IMR-90 (cell line): ENCODE measurements around the gene HRH3. TPM values are rescaled to one million over a fixed set of nuclear protein-coding genes. Genes with fewer than 3 reads are reported as not detected.

Experiments used
- ATAC-seq: fragments of 200-7000 bp; cut with Tn5 transposase; 2 replicates; pipeline ENCODE4 v1.9.1; 2020; ENCODE audit warnings: low read depth, mild to moderate bottlenecking, moderate library complexity
- BruUV-seq: library from RNA; stranded (reverse); fragments of 400-500 nt; replicated peaks from 2 replicates; lab custom pipeline; 2021; lab: Mats Ljungman, UMichigan
- CTCF ChIA-PET: fragments of 300-600 bp; formaldehyde crosslinking; extraction: SDS; loops from one replicate; lab custom pipeline; 2021; ENCODE audit warnings: antibody characterized with exemption; lab: Yijun Ruan, JAX
- POLR2A ChIA-PET: fragments of 300-600 bp; sonication (Branson Sonifier 250); formaldehyde crosslinking; loops from one replicate; lab custom pipeline; 2022; ENCODE audit warnings: antibody characterized with exemption; ENCODE audit not compliant: unreplicated experiment; lab: Charles Lee
- DNase-seq: peaks from one replicate; pipeline ENCODE4 v3.0.0; 2013
- H2AFZ ChIP-seq: replicated peaks from 2 replicates; pipeline ENCODE3; 2013; ENCODE audit warnings: low read length, mild to moderate bottlenecking; ENCODE audit not compliant: poor library complexity
- H2AK5ac ChIP-seq: 2 replicates; pipeline ENCODE4 v1.6.1; 2013; ENCODE audit warnings: low read depth, low read length, inconsistent platforms
- H2AK9ac ChIP-seq: replicated peaks from 2 replicates; pipeline ENCODE3; 2013; ENCODE audit warnings: mild to moderate bottlenecking, low read depth, low read length, moderate library complexity; ENCODE audit not compliant: poor library complexity
- H2BK120ac ChIP-seq: 2 replicates; pipeline ENCODE4 v1.6.1; 2013; ENCODE audit warnings: low read depth, low read length, inconsistent platforms
- H2BK15ac ChIP-seq: 3 replicates; pipeline ENCODE4 v1.6.1; 2013; ENCODE audit warnings: low read depth, low read length, inconsistent platforms
- H2BK20ac ChIP-seq: 2 replicates; pipeline ENCODE4 v1.6.1; 2013; ENCODE audit warnings: low read depth, mild to moderate bottlenecking, inconsistent platforms, low read length, moderate library complexity
- H2BK5ac ChIP-seq: 2 replicates; pipeline ENCODE4 v1.6.1; 2013; ENCODE audit warnings: mild to moderate bottlenecking, low read depth, low read length, inconsistent platforms; ENCODE audit not compliant: poor library complexity, severe bottlenecking
- H3K14ac ChIP-seq: replicated peaks from 2 replicates; pipeline ENCODE4 v1.6.1; 2013; ENCODE audit warnings: low read depth, low read length, inconsistent platforms
- H3K18ac ChIP-seq: 2 replicates; pipeline ENCODE4 v1.6.1; 2013; ENCODE audit warnings: low read depth, low read length, control low read depth
- H3K23ac ChIP-seq: 2 replicates; pipeline ENCODE4 v1.6.1; 2013; ENCODE audit warnings: low read depth, low read length, inconsistent platforms
- H3K27ac ChIP-seq: 2 replicates; pipeline ENCODE4 v1.5.1; 2013; ENCODE audit warnings: mild to moderate bottlenecking, control low read depth, low read length; ENCODE audit not compliant: insufficient read depth
- H3K27me3 ChIP-seq: 2 replicates; pipeline ENCODE4 v1.6.1; 2013; ENCODE audit warnings: low read length; ENCODE audit not compliant: control insufficient read depth, insufficient read depth
- H3K36me3 ChIP-seq: 2 replicates; pipeline ENCODE4 v1.6.1; 2013; ENCODE audit warnings: low read length, mixed read lengths; ENCODE audit not compliant: control insufficient read depth, insufficient read depth
- H3K4ac ChIP-seq: 2 replicates; pipeline ENCODE4 v1.6.1; 2013; ENCODE audit warnings: low read depth, low read length, inconsistent platforms
- H3K4me1 ChIP-seq: 2 replicates; pipeline ENCODE4 v1.6.1; 2013; ENCODE audit warnings: low read length, mixed read lengths; ENCODE audit not compliant: control insufficient read depth, insufficient read depth
- H3K4me2 ChIP-seq: 2 replicates; pipeline ENCODE4 v1.6.1; 2013; ENCODE audit warnings: low read depth, mild to moderate bottlenecking, control low read depth, low read length, moderate library complexity
- H3K4me3 ChIP-seq: 2 replicates; pipeline ENCODE4 v1.5.1; 2013; ENCODE audit warnings: low read depth, mild to moderate bottlenecking, control low read depth, low read length, moderate library complexity; ENCODE audit not compliant: insufficient read depth
- H3K56ac ChIP-seq: 2 replicates; pipeline ENCODE4 v1.6.1; 2013; ENCODE audit warnings: low read length, inconsistent platforms; ENCODE audit not compliant: insufficient read depth; ENCODE audit errors: extremely low read depth
- H3K79me1 ChIP-seq, 2 experiments: 2 replicates each; pipeline ENCODE4 v1.6.1; 2013; ENCODE audit warnings: low read length in 2 of 2, inconsistent platforms in 1 of 2, low read depth in 1 of 2
- H3K9ac ChIP-seq: 2 replicates; pipeline ENCODE4 v1.6.1; 2013; ENCODE audit warnings: low read depth, low read length, control low read depth
- H3K9me1 ChIP-seq: 2 replicates; pipeline ENCODE4 v1.6.1; 2013; ENCODE audit warnings: low read length, inconsistent platforms; ENCODE audit not compliant: insufficient read depth
- H3K9me3 ChIP-seq: 2 replicates; pipeline ENCODE4 v1.6.1; 2013; ENCODE audit warnings: low read length; ENCODE audit not compliant: control insufficient read depth, insufficient read depth
- H4K20me1 ChIP-seq: 2 replicates; pipeline ENCODE4 v1.6.1; 2013; ENCODE audit warnings: low read length, inconsistent platforms; ENCODE audit not compliant: insufficient read depth
- H4K5ac ChIP-seq: 2 replicates; pipeline ENCODE4 v1.6.1; 2013; ENCODE audit warnings: mild to moderate bottlenecking, low read depth, low read length, control low read depth
- H4K8ac ChIP-seq, 2 experiments: 2 replicates each; pipeline ENCODE4 v1.6.1; 2013; ENCODE audit warnings: low read depth in 2 of 2, low read length in 2 of 2, control low read depth in 1 of 2, inconsistent platforms in 1 of 2
- H4K91ac ChIP-seq: 2 replicates; pipeline ENCODE4 v1.6.1; 2013; ENCODE audit warnings: low read depth, low read length, inconsistent platforms; ENCODE audit not compliant: insufficient read depth
- MAZ ChIP-seq: IDR thresholded peaks from 2 replicates; pipeline ENCODE4 v1.6.1; 2012; ENCODE audit warnings: low read depth, mild to moderate bottlenecking, low read length, improper control_type of control experiment, moderate library complexity, borderline replicate concordance
- MXI1 ChIP-seq: IDR thresholded peaks from 2 replicates; pipeline ENCODE4 v1.6.1; 2012; ENCODE audit warnings: low read depth, mild to moderate bottlenecking, low read length, moderate library complexity, borderline replicate concordance
- POLR2A ChIP-seq: IDR thresholded peaks from 2 replicates; pipeline ENCODE4 v1.6.1; 2012; ENCODE audit warnings: mild to moderate bottlenecking, low read depth, low read length
- RAD21 ChIP-seq: IDR thresholded peaks from 2 replicates; pipeline ENCODE4 v1.6.1; 2012; ENCODE audit warnings: low read length, improper control_type of control experiment
- WGBS, 2 experiments: methylation state at CpG; one replicate each; pipeline versions ENCODE4 v1.1.5 to v1.1.7; 2013; ENCODE audit warnings: missing lambda C conversion rate in 2 of 2; ENCODE audit not compliant: insufficient read length in 1 of 2; ENCODE audit errors: extremely low coverage in 2 of 2; 5-methylcytosine and 5-hydroxymethylcytosine counted together
- dilution Hi-C: fragments of 300-500 bp; cut with HindIII; formaldehyde crosslinking; loops from one replicate; pipeline ENCODE4 v1.14.3; 2018; ENCODE audit warnings: low sequenced_read_pairs; ENCODE audit not compliant: unreplicated experiment
- in situ Hi-C: fragments of 300-500 bp; cut with MboI; formaldehyde crosslinking; loops from 3 replicates; pipeline ENCODE4 v1.14.3; 2019; ENCODE audit warnings: low sequenced_read_pairs, inconsistent platforms, mixed read lengths
- intact Hi-C: fragments of 100-400 bp; cut with micrococcal nuclease; formaldehyde crosslinking; loops from 2 replicates; pipeline ENCODE4 v1.10.0; 2022
- polyA plus RNA-seq, 3 experiments: library from polyadenylated mRNA; depleted of rRNA; stranded (reverse); fragments of >200 nt; gene quantifications; 2 replicates each; pipeline ENCODE4 v1.2.3, GENCODE V29; 2012; ENCODE audit warnings: low replicate concordance in 1 of 3
- total RNA-seq: library from RNA; depleted of rRNA; stranded (reverse); fragments of >200 nt; gene quantifications from 2 replicates; pipeline ENCODE4 v1.2.3, GENCODE V29; 2012

HRH3 gene
- total and polyA plus RNA-seq, 2 of the 4 experiments (the other 2 are of a cell fraction), result not detected

- Histone ChIP-seq H3K79me1 (no peaks in the 10 kb centered on the region), H3K27ac (no peak overlapping the region), H2AK5ac (no peak overlapping the region), H3K9me3 (peaks cover 4% of the 10 kb centered on the region), H3K9me1 (no peaks in the 10 kb centered on the region), H3K4ac (no peak overlapping the region), H4K20me1 (peaks cover 4% of the 10 kb centered on the region; the same call in 1 of the 2 replicates), H2BK20ac (no peak overlapping the region), H2AK9ac (no peak overlapping the region), H3K4me1 (no peaks in the 10 kb centered on the region), H2BK120ac (no peak overlapping the region), H2AFZ (no peak overlapping the region), H3K18ac (no peak overlapping the region), H2BK5ac (no peak overlapping the region), H4K8ac (no peak overlapping the region), H3K4me2 (no peak overlapping the region), H4K5ac (no peak overlapping the region), H2BK15ac (no peak overlapping the region), H3K9ac (no peak overlapping the region), H3K23ac (no peak overlapping the region), H3K36me3 (no peaks in the 10 kb centered on the region), H3K56ac (no peak overlapping the region), H4K91ac (no peak overlapping the region), H3K4me3 (no peak overlapping the region), H3K14ac (no peak overlapping the region), H3K27me3 (peaks cover 43% of the 10 kb centered on the region)
- intact Hi-C loops (no loop called here), dilution Hi-C loops (no loop called here), in situ Hi-C loops (no loop called here)
- DNase-seq (no peak), ATAC-seq (no peak)
- POLR2A ChIA-PET, result no interaction called here
- no peak for TF ChIP-seq MXI1
- no peak for TF ChIP-seq RAD21
- TF ChIP-seq MAZ, result no peak
- TF ChIP-seq POLR2A, result no peak
- no TSS peak for BruUV-seq
- 64% methylated on average over 3 of the region's 6 CpGs; no CpG with 5 or more reads in 1 of the 2 experiments for WGBS, 2 experiments
- CTCF ChIA-PET, result no interaction called here
Observed at GRCh38 chr20:62231292-62231691, 11.2 kb upstream of the HRH3 start.
